HG03045 (cell line): ENCODE results near the gene MCC.

ENCODE experiments used
- ATAC-seq: cut with Tn5 transposase; IDR thresholded peaks from one replicate; pipeline ENCODE4 v1.9.1; 2021; ENCODE audit warnings: mild to moderate bottlenecking, moderate library complexity; ENCODE audit not compliant: unreplicated experiment

MCC gene

DNA sequence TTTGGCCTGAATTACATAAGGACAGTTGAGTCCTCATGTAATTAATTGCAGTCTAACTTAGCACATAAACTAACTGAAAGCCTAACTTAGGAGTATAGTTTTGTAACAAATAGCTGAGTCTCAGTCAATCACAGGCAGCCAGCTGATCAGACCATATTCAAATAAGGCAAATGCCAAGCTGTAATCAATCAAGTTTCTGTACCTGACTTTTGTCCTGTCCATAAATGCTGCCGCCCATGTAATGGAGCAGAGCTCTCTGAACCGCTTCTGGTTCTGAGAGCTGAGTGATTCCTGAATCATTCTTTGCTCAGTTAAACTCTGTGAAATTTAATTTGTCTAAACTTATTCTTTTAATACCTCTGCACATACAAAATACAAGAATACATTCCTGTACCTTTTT, 158.3 kb downstream of the MCC start:
- no peak for ATAC-seq

DNA sequence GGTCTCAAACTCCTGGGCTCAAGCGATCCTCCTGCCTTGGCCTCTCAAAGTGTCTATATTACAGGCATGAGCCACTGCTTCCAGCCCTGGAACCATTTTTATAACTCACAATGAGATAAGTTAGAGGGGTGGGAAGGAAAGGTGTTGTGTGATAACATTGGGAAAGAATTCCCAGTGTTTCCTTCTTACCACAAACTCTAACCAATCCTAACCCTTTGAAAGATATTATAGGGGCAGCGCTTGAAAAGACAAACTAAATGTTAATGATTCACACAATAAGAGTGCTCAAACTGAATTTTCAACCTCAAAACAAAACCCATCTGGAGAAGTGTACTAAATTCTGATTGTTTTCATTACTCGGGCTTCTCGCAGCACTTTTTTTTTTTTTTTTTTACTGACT, 163.2 kb downstream of the MCC start:
- no peak for ATAC-seq

DNA sequence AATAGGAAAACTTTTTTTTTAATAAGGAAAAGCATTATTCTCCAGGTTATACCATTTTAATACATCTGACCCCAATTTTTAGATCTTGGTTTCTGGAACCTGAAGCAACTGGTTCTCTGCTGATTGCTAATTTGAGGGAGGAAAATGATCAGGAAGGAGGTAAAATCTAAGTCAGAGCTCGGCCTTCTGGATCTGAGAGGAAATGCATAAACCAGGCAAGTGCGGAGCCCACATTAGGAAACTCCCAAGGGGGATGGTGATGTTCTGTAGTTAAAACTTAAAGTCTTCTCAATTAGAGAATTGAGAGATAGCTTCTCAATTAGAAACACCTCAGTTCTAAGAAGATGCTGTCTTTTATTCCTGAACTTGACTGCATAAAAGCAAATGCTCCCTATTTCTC, 167.0 kb downstream of the MCC start:
- ATAC-seq = no peak

DNA sequence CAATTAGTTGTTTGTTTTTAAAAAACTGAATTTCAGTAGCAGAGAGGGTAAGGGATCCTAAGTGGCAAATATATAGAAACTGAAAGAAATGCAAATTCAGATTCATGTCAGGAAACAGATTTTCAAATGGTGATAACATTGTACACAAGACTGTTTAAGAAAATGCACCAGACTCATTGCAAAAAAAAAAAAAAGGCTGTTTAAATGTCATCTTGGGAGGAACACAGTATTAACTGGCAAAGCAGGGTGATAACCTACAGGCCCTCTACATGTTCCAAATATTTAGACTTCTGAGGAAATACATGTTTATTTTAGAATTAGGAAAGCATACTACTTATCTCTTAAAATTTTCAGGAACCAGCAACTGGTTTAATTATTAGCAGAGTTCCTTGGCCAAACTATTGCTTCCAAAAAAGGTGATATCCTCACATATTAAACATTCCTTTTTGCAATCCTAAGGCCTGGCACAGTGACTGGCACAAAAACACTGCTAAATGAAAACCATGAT, 167.9 kb downstream of the MCC start:
- no peak for ATAC-seq

DNA sequence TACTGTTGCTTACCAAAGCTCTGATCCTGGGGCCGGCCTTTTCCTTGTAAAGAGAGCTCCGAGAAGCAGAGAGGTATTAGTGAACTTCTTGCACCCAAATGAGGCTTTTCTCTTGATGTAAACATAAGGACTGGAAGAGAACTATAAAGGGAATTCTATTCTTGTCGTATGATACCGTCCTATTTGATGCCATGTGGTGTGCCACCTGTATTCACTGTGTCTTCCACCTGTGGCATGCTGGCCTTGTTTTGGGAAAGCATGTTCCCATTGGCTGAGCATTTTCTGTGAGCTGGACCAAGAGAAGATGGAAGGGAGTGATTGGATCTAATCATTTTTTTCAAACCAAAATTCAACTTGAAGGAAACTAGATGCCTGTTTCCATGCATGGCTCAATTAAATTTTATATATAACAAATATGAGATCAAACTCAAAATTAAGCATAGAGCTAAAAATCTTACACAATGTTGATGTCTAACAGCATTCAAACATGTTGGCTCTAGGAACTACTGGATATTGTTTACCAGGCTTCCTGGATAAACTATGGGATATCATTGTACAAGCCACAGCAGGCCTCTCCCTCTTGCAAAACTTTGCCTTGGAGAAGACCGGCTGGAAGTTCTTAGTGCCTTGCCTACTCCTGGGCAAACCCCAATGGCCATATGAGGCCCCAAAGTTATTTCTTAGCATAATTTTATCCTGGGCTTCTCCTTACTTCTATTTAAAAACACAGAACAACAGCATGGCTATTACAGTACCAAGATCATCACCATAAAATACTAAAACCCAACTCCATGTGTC, 168.8 kb downstream of the MCC start:
- ATAC-seq = no peak

DNA sequence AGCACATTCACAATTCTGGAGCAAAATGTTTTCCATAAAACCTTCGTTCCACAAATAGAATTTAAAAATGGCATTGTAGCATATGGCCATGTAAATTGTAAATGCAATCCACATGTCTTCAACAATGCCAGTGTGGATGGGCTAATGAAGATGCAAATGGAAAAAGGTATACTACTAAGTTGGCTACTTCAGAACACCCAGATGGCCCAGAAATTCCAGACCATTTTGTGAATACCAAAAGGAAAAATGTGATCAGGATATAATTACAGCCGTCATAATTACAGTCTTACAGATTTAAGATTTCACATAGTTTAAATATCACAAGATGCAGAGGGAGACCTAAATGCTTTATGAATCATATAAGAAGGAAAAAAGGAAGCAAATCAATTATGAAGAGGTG, 170.6 kb downstream of the MCC start:
- no peak for ATAC-seq

DNA sequence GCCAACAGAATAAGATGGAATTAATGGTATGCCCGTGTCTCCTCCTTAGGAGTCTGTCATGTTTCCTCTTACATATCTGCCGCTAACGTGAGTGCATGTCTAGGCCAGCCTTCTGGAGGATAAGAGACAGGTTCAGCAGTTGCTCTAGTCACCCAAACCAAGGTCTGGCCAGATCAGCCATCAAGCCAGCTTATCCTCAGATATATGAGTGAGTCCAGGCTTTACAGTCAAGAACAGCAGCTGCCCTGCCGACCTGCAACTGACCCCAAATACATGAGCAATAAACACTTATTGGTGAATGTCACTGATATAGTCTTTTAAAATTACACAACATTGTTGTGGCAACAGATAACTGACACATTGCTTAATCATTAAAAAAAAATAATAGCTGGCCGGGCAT, 177.0 kb downstream of the MCC start:
- ATAC-seq = no peak

DNA sequence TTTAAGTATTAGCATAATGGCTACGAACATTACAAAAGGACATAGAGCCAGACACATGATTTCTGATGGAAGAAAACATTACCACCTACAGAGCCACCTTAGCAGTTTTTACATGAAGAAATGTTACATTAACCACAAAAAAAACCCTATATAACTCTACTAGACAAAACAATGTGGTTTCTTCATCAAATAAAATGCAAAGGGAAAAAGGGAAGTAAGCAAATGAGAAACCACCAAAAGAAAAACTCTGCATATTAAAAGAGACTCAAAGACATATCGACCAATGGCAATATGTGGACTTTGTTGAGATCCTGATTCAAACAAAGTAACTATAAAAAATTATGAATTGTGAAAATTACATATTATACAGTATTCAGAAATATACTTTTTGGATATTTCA, 186.1 kb downstream of the MCC start:
- no peak for ATAC-seq

DNA sequence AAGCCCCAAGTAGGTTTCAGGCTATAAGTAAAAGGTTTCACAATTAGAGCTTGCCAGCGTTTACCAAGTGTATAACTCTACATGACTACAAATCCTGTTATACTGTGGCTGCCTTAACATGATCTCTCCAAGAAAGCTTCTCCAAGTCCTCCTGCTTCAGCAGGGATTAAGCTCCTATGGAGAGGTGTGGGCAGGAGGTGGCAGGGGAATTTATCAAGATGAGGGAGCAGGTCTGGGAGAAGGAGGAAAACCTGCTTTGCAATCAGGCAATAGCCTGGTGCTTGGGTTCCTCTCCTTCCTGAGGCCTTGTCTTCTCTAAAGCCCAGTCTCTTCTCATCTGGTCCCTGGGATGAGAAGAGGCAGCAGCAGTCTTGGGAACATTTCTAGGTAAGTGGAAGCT, 188.7 kb downstream of the MCC start:
- no peak for ATAC-seq

DNA sequence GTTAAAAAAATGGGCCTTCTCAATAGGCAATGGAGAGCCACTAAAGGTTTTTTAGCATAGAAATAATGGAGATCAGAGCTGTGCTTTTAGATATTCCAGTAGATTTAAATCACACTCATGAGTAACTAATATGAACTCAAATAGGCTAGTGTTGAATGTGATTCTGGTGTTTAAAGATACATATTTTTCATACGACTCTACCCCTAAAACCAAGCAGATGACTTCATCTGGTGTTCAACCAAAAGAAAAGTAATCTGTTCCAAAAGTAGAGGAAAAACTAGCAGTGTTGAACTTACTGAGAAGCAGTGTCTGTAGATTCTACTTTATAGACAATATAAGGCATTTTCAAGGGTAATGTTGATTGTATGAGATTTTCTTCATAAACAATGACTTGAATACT, 191.6 kb downstream of the MCC start:
- no peak for ATAC-seq

DNA sequence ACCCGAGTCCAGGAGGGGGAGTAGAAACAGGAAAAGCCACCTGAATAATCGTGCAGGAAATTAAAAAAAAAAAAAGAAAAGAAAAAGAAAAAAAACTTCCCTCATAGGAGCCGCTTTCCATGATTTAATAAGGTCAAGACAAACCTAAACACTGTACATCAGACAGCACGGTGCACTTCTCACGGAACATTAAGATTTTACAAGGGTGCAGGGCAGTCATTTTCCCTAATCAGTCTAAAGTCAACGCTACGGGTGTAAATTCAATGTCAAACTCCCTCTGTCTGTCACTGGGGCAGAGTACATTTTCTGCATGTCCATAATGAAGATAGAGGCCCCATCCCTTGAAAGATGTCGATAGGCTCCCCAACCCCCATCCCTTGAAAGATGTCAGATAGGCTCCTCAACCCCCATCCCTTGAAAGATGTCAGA, 193.1 kb downstream of the MCC start:
- ATAC-seq = no peak

DNA sequence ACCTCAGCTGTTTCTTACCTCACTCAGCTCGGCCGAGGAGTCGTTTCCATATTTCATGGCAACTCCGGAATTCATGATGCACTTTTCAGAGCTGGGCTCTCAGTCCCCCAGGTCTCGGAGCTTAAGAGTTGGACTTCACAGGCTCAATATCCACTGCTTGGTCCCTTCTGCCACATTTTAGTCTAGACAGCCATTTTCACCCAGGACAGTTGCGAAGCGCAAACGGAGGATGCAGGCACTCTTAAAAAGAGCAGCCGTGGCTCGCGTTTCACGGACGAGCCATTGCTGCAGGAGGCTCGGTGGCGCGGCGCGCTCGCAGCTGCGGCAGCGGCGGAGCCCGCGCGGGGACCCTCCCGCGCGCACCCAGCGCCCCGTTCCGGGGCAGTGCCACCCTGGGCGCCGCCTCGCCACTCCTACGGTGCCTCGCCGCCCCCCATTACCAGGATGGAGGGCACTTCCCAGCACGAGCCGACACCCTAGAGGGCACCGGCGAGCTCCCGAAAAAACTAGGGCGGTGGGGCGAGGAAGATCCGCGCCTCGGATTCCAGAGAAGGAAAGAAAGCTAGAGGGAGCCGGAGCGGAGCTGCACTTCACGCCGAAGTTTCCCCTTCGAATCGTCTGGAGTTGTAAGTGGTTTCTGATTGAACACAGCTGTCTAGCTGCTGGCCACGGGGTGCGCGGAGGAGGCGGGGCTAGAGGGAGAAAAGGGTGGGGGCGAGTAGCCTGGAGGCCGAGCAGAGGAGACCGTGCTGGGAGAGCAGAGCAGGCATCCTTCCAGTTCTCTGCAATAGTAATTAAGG, 193.7 kb downstream of the MCC start:
- ATAC-seq = peak; percentile 97

DNA sequence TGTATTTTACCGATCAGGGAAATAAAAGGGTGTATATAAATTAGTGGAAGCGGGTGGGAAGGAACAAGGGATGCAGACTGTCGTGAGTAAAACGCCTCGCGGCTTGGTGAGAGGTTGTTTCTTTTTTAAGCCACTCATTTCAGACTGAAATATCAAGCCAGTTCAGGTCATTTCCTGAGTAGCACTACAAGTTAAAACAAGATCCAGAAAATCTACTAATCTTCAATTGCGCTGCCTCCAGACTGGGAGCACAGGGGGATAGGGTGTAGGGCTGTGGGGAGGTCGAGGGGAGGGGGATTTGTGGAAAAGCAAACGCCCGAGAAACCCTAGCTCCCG, 194.3 kb downstream of the MCC start:
- ATAC-seq = peak; percentile 27

DNA sequence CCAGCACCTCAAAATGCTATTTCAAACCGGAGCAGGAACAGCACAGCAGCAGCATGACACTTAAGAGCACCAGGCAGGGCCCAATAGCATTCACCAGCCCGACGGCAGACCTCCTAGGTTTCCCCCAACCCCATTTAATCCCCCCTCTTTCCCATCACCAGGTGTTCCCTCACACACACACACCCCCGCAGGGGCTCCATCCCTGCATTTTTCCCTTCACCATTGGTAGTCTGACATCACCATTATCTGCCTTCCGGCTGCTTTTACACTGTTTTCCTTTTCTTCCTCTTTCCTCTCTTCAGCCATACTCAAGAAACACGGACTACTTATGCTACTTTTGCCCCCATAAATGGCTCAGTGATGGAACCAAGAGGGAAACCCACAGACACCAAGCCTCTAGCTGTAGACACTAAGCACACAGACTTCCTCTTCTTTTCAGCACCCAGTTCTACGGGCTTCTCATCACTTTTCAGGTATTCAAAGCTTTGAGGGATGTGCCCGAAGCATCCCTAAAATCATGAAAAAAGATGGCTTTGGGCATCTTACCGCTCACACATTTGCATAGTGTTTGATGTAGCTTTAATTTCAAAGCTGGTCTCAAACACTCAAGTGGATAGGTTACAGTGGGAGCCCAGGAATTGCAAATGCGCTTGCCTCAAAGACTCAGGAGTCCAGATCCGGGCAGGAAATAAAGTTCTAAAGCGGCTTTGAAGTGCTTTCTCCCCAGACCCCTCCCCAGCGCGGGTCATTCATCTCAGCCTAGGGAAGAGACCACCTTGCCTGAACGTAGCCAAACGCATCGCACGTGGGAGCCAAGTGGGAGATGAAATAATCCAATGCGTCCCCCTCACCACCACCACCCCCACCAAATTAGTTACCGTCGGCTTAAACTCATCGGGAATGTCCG, 194.9 kb downstream of the MCC start:
- ATAC-seq = no peak

DNA sequence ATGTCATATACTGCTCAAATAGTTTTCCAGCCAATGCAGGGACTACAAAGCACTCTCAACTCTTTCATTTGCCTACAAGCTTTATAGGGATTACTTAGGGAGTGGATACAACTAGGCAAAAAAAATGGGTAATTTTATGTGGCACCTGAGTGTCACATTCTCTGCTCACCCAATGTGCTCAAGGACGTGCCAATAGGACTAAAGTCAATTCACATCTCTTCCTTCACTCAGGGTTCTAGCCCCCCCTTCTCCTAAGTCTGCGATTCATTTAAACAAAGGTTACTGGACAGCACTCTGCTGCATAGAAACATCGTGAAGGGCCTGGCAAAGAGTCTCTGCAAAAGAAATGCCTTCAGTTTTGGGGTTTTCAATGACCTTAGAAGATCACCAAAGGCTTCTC, 195.8 kb downstream of the MCC start:
- no peak for ATAC-seq

DNA sequence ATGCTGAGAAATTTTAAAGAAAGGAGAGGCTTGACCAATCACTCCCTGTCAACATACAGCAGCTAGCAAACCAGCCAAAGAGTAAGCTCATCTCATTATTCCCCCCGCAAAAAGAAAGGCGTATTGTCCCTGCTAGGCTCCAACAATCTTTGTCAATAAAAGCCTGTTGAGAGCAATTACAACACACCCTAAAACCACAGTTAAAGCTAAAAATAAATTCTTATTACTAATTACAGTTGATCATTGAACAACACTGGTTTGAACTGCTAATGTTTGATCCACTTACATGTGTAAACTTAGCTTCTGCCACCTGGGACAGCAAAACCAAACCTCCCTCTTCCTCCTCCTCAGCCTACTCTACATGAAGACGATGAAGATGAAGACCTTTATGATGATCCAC, 204.7 kb downstream of the MCC start:
- no peak for ATAC-seq

DNA sequence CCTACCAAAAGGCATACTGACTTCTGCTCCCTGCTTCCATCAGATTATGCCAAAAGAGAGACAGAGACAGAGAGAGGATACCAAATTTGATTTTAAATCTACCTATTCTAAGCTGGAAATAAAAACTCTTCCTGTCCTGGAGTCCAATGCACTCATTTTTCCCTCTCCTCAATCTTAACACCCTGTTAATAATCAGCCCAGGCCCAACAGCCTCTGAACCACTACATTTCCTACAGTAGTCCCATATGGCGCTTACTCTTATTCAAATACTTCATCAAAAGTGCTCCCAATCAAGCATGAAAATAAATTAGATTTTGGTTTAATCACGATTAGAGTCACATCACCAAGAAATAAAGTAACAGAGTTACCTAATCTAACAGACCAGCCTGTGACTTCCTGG, 205.8 kb downstream of the MCC start:
- no peak for ATAC-seq

DNA sequence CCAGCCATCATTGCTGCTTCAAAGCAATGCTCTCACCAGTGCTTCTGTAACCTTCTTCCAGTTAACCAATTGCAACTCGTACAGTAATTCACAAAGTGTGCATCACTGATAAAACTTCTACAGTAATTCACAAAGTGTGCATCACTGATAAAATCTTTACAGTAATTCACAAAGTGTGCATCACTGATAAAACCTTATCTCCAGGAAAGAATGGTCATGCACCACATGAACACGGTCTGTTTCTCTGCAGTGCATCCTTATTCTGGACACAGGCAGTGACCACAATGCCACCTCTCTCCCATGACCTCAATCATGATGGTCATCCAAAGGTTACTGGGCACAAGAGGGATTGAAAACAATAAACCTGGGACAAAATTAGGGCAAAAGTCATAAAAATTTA, 207.1 kb downstream of the MCC start:
- no peak for ATAC-seq

DNA sequence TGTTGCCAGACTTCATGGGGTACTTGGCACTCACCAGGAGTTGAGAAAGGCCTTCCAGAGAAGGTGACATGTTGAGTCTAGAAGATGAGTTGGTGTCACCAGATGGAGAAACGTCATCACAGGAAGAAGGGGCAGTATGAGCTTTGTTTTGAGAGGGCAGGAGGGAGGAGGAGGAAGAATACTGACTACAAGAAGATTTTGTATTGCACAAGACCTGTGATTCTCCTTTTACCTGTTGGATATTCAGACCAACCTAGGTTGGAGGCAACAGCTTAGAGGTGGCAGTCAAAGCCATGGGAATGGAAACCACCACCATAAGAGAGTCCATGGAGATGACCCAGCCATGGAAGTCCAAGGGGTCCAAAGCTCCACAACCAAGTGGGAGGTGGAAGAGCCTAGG, 207.7 kb downstream of the MCC start:
- ATAC-seq = no peak

DNA sequence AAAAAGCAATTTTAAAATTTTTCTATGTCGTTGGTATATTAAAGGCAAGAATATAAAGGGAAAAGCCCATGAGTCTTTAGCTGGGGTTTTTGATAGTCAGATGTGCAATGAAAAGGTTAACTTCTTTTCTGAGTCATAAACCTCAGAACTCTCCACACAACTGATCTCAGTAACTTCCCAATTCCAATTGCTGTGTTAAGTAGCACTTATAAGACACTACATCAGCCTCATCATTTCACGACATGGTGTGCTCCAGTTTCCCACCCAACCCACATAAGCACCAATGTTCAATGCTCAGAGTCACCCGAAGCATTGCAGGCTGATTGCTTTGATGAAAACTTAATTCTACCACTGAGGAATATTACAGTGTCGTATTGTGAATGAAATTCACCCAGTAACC, 209.3 kb downstream of the MCC start:
- ATAC-seq = no peak

DNA sequence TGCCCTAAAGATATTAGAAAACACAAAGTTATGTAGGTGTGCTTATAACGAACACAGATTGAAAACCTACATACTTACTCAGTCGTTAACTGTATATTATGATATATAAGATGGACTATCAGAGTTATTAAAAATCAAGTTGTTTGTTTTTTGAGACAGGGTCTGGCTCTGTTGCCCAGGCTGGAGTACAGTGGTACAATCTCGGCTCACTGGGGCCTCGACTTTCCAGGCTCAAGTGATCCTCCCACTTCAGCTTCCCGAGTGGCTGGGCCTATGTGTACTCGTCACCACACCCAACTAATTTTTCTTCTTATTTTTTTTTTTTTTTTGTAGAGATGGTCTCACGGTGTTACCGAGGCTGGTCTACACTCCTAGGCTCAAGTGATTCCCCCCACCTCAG, 211.8 kb downstream of the MCC start:
- ATAC-seq = no peak
